IPS DF 4.7 (cell line): ENCODE data around the gene RAP1GAP2.
"Not testable (repeated sequence)": the region's sequence is repeated elsewhere in the genome, so short reads cannot be mapped to it uniquely, and the experiment has no call there.

Source experiments
- DNase-seq: peaks from one replicate; pipeline ENCODE4 v3.0.0-alpha.2; 2013; ENCODE audit warnings: low spot score; ENCODE audit errors: extremely low read depth

The RAP1GAP2 gene

DNA sequence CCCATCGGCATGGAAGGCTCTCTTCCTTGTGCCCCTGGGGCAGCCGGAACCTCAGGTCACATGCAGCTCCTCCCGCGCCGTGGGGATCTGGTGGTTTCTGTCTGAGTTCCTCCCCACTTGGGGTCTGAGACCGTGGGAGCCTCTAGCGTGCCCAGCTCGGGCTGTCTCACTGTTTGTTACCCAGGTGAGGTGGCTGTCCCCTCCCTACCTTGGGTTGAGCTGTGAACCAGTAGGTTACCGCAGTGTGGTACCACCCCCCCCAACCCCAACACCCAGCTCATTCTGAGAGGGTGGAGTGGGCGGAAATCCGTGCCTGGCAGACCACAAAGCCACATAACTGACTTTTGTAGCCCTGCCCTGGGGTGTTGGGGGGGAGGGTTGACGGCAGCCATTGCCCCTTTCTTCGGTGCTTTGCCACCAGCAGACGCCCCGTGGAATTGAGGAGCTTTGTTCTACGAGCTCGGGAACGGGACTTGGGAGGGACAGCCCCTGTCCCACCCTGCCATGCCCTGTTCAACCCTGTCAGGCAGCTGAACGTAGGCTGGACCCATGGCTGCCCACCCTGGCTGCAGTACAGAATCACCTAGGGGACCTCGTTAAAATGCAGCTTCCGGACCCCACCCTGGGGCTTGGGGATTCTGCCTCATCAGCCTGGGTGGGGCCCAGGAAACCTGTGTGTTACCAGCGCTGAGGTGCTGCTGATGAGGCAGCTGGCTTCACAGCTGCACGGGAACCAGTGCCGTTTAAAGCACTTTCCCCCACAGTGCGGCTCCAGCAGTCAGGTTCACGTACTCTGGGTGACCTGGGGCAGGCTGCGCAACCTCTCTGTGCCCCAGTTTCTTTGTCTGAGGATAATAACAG lies 18.5 kb downstream of the RAP1GAP2 start:
- DNase-seq: no peak

DNA sequence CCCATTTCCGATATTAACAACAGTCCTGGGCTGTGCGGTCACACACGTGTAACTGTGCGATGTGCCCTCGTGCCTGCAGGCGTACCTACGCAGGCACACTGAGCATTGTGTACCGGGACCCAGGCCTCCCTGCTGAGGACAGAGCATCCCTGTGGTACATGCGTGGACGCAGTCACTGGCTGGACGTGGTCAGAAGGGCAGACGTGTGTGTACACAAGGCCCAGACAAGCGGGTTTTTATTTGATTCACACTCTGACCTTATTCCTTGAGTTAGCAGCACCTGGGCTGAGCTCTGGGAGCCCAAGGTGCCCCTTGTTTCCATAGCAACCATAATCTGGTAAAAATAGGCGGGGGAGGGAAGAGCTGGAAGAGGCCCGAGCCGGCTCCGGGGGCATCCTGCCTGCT lies 19.5 kb downstream of the RAP1GAP2 start:
- no peak for DNase-seq

DNA sequence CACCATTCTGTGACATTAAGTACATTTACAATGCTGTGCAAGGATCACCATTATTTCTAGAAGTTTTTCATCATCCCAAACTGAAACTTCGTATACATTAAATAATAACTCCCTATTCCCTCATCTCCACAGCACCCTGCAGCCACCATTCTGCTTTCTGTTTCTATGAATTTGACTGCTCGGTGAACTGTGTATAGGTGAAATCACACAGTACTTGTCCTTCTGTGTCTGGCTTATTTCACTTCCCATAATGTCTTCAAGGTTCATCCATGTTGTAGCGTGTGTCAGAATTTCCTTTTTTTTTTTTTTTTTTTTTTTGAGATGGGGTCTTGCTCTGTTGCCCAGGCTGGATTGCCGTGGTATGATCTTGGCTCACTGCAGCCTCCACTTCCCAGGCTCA lies 20.4 kb downstream of the RAP1GAP2 start:
- no peak for DNase-seq

DNA sequence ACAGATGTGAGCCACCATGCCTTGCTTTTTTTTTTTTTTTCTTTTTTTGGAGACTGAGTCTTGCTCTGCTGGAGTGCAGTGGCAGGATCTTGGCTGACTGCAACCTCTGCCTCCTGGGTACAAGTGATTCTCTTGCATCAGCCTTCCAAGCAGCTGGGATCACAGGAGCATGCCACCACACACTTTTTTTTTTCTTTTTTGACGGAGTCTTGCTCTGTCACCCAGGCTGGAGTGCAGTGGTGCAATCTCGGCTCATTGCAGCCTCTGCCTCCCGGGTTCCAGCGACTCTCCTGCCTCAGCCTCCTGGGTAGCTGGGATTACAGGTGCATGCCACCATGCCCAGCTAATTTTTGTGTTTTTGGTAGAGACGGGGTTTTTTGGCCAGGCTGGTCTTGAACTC lies 23.1 kb downstream of the RAP1GAP2 start:
- DNase-seq: not testable (repeated sequence)

DNA sequence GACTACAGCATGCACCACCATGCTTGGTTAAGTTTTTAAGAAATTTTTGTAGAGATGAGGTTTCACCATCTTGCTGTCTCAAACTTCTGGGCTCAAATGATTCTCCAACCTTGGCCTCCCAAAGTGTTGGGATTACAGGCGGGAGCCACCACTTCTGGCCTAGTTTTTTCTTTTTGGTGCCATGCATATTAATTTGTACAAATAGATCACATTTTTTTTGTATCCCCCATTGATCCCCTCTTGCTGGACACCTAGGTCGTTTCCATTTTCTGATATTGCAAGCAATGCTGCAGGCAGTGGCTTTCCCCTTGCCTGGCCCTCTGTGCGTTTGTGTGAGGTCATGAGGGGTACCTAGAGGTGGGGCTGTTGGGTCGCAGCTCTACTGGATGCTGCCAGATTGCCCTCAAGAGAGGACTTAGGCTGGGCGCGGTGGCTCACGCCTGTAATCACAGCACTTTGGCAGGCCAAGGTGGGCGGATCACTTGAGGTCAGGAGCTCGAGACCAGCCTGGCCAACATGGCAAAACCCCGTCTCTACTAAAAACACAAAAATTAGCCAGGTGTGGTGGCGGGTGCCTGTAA lies 23.8 kb downstream of the RAP1GAP2 start:
- DNase-seq: no peak

DNA sequence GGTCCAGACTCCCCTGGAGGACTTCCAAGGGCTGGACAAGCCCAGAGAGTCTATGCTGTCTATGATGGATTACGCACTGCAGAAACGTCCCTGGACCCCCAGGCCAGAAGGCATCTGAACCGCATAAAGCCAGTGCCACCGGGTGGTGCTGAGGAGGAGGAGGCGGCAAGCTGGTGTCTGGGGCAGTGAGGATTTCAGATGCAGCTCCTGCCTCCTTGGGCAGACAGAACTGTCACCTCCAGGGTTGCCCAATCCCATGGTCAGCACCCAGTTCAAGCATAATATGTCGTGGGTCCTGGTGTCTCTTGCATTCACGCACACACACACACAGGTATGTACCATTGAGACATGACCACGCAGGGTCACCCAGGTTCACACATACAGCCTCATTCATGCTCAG lies 25.6 kb downstream of the RAP1GAP2 start:
- DNase-seq: no peak

DNA sequence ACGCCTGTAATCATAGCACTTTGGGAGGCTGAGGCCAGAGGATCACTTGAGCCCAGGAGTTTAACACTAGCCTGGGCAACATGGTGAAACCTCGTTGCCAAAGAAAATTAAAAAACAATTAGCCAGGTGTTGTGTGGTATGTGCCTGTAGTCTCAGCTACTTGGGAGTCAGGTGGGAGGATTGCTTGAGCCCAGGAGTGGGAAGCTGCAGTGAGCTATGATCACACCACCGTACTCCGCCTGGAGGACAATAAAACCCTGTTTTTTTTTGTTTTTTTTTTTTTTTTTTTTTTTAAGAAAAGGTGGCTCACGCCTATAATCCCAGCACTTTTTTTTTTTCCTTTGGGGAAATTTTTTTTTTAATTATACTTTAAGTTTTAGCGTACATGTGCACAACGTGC lies 26.1 kb downstream of the RAP1GAP2 start:
- no peak for DNase-seq

DNA sequence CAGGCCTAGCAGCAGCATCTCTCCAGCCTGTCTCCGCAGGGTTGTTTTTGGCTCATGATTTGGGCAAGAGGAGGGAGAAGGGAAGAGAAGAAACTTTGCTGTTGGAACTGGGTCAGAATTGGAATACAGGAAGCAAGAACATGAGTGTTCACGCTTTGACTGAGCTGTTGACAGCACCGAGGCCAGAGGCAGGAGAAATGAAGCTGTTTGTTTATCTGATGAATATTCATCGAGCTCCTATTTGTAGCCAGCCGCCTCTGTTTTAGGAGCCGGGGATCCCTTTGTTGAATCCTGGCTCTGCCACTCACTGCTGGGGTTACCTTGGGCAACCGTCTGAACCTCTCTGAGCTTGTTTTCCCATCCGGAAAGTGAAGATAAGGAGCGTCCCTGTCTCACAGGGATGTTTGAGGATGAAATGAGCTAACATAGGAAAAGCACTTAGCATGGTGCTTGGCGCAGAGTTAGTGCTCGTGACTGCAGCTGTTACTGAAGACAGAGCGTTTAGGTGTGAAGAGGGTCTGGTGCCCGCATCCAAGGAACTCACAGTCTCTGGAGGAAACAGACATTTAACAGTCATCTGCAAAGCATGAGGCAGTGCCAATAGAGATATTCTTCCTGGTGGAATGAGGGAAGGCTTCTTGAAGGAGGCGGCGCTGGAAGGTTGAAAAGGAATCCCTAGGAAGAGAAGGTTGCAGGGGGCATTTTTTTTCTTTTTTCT lies 29.2 kb downstream of the RAP1GAP2 start:
- DNase-seq: no peak

DNA sequence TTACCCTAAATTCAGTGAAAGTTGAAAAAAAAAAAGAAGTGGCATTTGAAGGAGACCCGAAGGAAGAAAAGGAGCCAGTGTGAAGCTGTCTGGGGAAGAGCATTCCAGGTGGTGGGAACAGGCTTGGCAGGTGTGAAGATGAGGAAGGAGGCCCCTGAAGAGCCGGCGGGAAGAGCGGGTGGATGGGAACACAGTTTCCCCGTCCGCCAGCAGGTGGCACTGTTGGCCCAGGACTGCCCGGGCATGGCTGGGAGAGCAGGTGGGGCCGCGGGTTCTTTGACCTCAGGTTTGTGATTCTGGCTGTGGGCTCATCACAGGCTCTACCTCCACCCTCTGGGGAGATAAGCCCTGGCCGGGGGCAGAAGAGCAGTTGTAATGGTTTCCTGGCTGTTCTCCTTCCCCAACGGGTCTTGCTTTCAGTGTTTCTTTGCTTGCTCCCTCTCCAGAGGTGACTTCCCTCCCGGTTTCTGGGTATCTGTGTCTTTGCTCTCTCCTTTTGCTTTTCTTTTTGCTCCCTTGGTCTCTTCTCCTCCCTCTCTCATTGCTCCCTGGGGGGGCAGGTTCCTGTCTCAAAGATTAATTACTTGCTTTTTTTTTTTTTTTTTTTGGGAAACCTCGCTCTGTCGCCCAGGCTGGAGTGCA lies 32.3 kb downstream of the RAP1GAP2 start:
- DNase-seq: peak; percentile 71

DNA sequence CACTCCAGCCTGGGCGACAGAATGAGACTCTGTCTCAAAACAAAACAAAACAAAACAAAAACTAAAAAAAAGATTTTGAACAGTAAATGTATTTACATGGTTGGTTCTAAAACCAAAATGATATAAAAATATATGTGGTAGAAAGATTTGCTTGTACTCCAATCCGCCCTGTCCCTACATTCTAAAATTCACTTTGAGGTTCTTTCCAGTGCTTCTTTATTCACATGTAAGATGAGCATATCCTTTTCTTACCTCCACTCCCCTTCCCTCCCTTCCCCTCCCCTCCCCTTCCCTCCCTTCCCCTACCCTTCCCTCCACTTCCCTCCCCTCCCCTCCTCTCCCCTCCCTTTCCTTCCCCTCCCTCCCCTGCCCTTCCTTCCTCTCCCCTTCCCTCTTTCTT lies 34.4 kb downstream of the RAP1GAP2 start:
- DNase-seq: no peak

DNA sequence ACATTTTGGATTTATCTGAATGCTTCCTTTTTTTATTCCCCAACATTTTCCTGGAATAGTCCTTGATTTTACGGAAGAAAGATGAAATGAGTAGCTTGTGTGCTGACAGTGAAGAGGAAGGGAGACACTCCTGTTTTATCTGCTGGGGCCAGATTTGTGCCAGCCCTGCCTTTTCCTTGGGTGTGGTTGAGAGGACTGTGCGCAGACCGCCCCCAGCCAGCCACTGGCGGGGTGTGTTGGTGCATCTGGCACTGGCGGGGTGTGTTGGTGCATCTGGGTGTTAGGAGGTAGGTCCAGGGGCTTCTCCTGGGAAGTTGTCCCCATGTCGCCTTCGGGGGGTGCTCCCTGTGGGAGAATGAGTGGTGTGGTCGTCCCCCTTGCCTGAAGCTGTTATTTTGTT lies 39.5 kb downstream of the RAP1GAP2 start:
- no peak for DNase-seq

DNA sequence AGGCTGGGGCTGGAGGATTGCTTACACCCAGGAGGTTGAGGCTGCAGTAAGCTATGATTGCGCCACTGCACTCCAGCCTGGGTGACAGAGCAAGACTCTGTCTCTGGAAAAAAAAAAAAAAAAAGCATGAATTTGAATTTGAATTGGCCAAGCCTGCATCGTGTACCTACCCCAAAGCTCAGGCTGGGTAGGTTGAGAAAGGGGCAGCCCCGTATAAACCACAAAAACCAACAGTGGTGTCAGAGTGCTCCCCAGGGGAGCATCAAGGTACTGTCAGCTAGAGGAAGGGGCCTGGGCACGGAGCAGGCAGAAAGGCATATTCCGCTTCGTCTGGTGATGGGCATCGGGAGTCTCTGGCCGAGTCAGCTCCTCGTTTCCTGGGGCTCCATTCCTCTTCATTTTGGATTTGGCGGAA lies 40.9 kb downstream of the RAP1GAP2 start:
- DNase-seq: no peak

DNA sequence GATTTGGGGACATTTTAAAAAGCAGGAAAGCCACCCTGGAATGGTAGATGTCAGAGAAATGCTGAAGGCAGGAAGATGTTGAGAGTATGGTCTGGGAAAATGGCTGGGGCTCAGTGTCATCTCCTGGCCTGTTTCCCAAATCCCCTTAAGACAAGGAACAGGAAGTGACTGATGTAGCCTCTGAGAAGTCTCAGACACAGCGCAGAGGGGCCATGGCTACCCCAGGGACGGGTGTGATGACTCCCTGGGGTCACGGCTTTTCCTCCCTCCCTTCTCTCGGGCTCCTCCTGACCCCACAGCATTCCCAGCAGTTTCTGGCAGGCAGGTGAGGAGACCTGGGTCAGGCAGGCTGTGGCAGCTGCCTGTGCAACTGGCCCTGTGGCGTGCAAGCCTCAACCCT lies 45.4 kb downstream of the RAP1GAP2 start:
- DNase-seq: no peak

DNA sequence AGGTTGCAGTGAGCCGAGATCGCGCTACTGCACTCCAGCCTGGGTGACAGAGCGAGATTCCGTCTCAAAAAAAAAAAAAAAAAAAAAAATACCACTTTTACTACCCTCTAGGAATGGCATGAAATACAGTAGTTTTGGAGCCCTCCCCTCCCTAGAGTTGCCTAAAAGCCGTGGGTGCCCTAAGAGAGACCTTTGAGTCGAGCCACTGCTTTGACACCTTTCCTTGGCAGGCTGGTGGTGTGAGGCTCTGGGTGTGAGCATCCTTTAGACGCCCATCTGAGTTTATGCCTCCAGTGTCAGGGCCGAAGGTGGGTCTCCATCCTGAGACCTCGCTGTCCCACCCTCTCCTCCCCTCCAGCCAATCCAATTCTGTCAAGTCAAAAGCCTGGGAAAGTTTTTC lies 46.2 kb downstream of the RAP1GAP2 start:
- DNase-seq: no peak

DNA sequence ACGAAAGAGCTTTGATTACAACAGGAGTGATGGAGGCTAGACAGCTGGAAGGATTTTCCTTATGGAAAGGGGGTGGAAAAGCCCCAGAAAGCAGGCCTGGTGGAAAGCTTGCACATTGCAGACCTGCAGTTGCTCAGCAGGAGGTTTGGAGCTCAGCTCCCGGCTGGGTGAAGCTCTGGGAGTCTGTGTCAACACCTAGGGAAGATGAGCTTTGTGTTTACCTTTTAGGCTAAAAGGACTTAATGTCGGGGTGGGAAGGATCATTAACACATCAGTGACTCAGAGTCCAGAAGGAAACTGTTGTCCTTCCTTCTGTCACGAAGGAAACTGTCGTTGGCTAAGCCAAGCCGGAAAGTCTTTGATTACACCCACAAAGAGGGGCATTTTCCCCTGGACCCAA lies 48.2 kb downstream of the RAP1GAP2 start:
- DNase-seq: no peak

DNA sequence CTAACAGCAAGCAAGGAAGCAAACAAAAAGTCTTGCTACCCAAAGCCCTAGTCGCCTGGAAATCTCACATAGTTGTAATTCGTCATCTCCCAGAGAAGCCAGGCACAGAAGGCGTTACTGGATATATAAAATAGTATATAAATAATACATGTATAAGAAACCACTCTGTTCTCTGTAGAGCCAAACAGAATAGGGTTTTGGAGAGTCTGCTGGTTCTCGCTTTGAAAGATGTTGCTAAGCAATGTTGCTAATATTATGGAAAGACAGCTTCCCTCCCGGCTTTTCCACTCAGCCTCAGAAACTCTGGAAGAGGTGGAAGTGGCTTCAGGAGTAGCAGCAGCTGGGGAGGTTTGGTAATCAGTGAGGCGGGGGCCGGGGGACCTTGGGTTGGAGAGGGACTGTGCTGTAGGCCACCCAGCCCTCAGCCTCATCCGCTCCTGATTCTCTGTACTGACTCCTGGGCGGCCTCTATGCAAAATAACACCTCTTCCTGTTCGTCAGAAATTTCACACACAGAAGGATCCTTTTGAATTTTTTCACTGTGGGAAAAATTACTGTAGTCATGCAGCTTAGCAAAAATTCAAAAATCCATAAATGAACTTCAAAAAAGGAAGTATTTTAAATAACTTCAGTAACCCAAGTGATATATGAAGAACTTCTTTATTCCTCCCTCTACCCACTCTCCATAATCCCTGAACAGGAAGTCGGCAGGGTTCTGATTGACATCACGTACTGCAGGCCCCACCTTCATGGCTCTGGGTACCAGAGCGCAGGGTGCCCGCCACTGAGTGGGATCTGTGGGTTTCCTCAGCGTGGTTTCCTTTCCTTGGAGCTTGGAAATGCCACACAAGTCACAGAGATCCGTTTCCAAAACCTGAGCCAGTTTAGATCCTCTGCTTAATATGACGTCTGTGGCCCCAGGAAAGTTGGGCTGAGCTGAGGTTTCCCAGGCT lies 51.4 kb downstream of the RAP1GAP2 start:
- DNase-seq: no peak

DNA sequence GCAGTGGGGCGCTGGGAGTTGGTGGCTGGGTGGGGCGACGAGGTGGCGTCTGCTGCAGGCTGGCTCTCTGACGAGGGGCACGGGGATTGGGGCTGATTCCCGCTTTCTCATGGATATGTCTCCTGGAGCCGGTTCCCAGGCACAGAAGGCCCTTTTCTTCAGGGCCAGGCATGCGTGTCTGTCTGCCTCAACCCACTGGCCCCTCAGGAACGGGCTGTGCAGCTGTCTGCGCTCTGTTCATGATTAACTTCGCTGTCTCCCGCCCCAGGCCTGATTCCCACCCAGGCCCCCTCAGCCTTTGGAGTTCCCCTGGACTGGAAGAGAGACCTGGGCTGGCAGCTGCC lies 53.1 kb downstream of the RAP1GAP2 start:
- DNase-seq: no peak

DNA sequence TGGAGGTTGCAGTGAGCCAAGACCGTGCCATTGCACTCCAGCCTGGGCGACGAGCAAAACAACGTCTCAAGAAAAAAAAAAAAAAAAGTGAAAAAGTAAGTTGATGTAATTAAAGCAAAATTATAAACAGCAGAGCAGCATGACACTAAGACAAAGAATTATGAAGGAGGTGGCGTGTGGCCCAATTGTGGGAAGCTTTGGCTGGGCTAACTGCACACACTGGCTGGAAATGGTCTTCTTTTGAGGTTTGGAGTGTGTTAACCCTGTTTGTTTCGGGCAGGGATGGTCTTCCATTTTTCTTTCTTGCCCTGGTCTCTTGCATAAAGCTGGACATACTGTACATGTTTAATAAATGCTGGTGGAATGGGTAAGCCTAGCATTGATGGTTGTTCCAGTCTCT lies 54.8 kb downstream of the RAP1GAP2 start:
- DNase-seq: no peak

DNA sequence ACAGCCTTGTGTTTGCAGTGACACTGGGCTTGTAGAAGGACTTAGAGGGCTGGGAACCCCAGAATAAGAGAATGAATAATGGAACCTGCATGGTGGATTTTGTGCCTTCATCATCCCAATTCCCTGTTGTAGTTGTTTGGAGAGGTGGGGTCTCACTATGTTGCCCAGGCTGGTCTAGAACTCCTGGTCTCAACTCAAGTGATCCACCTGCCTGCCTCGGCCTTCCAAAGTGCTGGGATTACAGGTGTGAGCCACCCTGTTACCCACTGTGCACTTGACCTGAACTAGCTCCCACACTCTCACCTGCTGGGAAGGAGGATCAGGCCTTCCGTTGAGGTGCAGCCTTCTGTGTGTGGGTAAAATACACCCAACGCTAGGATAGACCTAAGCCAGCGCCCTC lies 55.4 kb downstream of the RAP1GAP2 start:
- DNase-seq: no peak

DNA sequence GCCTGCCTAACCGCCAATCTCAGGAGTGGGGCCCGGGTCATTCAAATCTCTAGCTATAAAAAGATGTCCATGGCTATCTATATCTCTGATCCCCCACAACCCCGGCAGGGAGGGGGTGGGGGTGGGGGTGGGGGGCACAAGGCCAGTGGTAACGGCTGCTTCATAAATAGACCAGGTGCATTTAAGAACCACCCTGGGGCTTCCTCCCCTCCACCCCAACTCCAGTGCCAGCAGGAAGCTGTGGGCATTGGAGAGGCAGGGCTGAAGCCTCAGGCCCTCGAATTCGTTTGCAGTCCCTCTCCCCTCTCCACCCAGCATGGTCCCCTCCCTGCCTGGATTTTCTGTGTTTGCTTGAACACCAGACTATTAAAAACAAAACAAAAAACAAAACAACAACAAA lies 56.0 kb downstream of the RAP1GAP2 start:
- no peak for DNase-seq

DNA sequence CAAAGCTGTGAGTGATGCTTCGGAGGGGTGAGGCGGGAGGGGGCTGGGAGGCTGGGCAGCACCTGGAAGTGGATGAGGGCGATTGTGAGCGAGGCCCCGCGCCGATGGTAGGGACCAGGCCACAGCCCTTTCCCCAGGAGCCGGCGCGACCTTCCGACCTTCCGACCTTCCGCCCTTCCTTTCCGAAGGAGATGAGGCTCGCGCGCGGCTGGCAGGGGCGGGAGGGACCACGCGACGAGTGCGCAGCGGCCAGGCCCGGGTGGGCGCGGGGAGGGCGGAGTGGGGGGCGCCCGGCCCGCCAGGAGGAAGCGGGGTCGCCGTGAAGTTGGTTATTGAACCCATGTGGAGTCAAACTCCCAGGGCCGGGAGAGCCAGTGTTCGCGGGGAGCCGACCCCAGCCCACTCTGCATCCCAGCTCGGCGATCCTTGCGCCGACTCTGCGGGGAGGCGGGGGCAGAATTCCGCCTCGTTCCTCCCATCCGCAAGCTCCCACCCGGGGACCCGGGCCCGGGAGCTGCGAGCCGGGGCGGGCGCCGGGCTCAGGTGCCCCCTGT lies 56.6 kb downstream of the RAP1GAP2 start:
- no peak for DNase-seq
